ENCODE data around the gene FGGY. TPM values are rescaled to one million over a fixed set of nuclear protein-coding genes. Genes with fewer than 3 reads are reported as not detected.

FGGY gene
- total and polyA plus RNA-seq, 4 donors: 5.3 to 25.1 (median 11.9) TPM

- intact Hi-C loops (cut with DNase I): no loop called here
- H3K4me3 ChIP-seq (ENCODE audit: low read length in 2 of 2): no peak overlapping the region
- H3K36me3 ChIP-seq (ENCODE audit: control insufficient read depth in 1 of 2, insufficient read depth in 2 of 2, low read length in 1 of 2): peaks cover 0 to 2% of the 10 kb centered on the region in 2 donors
- no peak overlapping the region for H3K27ac ChIP-seq (ENCODE audit: low read depth in 1 of 2, low read length in 2 of 2)
- no peaks in the 10 kb centered on the region for H3K4me1 ChIP-seq (ENCODE audit: control insufficient read depth in 1 of 2, insufficient read depth in 2 of 2, low read length in 2 of 2)
- DNase-seq (no peak), ATAC-seq (ENCODE audit: low FRiP score) (no peak)
- H3K27me3 ChIP-seq (ENCODE audit: control insufficient read depth in 1 of 2, insufficient read depth in 2 of 2, low read length in 1 of 2): no peaks in the 10 kb centered on the region
- H3K9me3 ChIP-seq (ENCODE audit: control insufficient read depth, low read length): peaks cover 2% of the 10 kb centered on the region
These were observed 10.7 kb downstream of the FGGY start for GRCh38 chr1:59307591-59307990.

- intact Hi-C loops (cut with DNase I): no loop called here
These were observed 11.9 kb downstream of the FGGY start for GRCh38 chr1:59308839-59309238.

GRCh38 chr1:59309392-59309791 lies 12.5 kb downstream of the FGGY start:
- DNase-seq (no peak), ATAC-seq (ENCODE audit: low FRiP score) (no peak)
- peaks cover 0 to 2% of the 10 kb centered on the region in 2 donors for H3K36me3 ChIP-seq (ENCODE audit: control insufficient read depth in 1 of 2, insufficient read depth in 2 of 2, low read length in 1 of 2)
- H3K27me3 ChIP-seq (ENCODE audit: control insufficient read depth in 1 of 2, insufficient read depth in 2 of 2, low read length in 1 of 2): no peaks in the 10 kb centered on the region
- WGBS, 2 donors: 94% methylated on average over 5 of the region's 5 CpGs
- H3K4me3 ChIP-seq (ENCODE audit: low read length in 2 of 2): no peak overlapping the region
- H3K27ac ChIP-seq (ENCODE audit: low read depth in 1 of 2, low read length in 2 of 2): no peak overlapping the region
- H3K9me3 ChIP-seq (ENCODE audit: control insufficient read depth, low read length): peaks cover 2% of the 10 kb centered on the region
- no peaks in the 10 kb centered on the region for H3K4me1 ChIP-seq (ENCODE audit: control insufficient read depth in 1 of 2, insufficient read depth in 2 of 2, low read length in 2 of 2)
- intact Hi-C loops (cut with DNase I): no loop called here

More at GRCh38 chr1:59308839-59309238, 11.9 kb downstream of the FGGY start:
- H3K27ac ChIP-seq (ENCODE audit: low read depth in 1 of 2, low read length in 2 of 2): no peak overlapping the region
- H3K27me3 ChIP-seq (ENCODE audit: control insufficient read depth in 1 of 2, insufficient read depth in 2 of 2, low read length in 1 of 2): no peaks in the 10 kb centered on the region
- ATAC-seq (ENCODE audit: low FRiP score) (no peak), DNase-seq (no peak)
- H3K9me3 ChIP-seq (ENCODE audit: control insufficient read depth, low read length): peaks cover 2% of the 10 kb centered on the region
- no peak overlapping the region for H3K4me3 ChIP-seq (ENCODE audit: low read length in 2 of 2)
- H3K4me1 ChIP-seq (ENCODE audit: control insufficient read depth in 1 of 2, insufficient read depth in 2 of 2, low read length in 2 of 2): no peaks in the 10 kb centered on the region
- H3K36me3 ChIP-seq (ENCODE audit: control insufficient read depth in 1 of 2, insufficient read depth in 2 of 2, low read length in 1 of 2): peaks cover 0 to 2% of the 10 kb centered on the region in 2 donors

- intact Hi-C loops (cut with DNase I): no loop called here
- ATAC-seq (ENCODE audit: low FRiP score): no peak
- 64 to 67% methylated on average over 5 of the region's 5 CpGs for WGBS, 2 donors
These were observed 13.1 kb downstream of the FGGY start for GRCh38 chr1:59309795-59310548.

GRCh38 chr1:59310549-59311250 lies 13.8 kb downstream of the FGGY start:
- Histone ChIP-seq H3K36me3 (ENCODE audit: control insufficient read depth in 1 of 2, insufficient read depth in 2 of 2, low read length in 1 of 2) (peaks cover 0 to 2% of the 10 kb centered on the region in 2 donors), H3K4me3 (ENCODE audit: low read length in 2 of 2) (no peak overlapping the region), H3K27ac (ENCODE audit: low read depth in 1 of 2, low read length in 2 of 2) (no peak overlapping the region), H3K27me3 (ENCODE audit: control insufficient read depth in 1 of 2, insufficient read depth in 2 of 2, low read length in 1 of 2) (no peaks in the 10 kb centered on the region), H3K9me3 (ENCODE audit: control insufficient read depth, low read length) (peaks cover 1% of the 10 kb centered on the region), H3K4me1 (ENCODE audit: control insufficient read depth in 1 of 2, insufficient read depth in 2 of 2, low read length in 2 of 2) (no peaks in the 10 kb centered on the region)
- WGBS, 2 donors: 78 to 84% methylated on average over 5 of the region's 5 CpGs
- no peak for DNase-seq
- no peak for ATAC-seq (ENCODE audit: low FRiP score)
- intact Hi-C loops (cut with DNase I): no loop called here

More at GRCh38 chr1:59309795-59310548, 13.1 kb downstream of the FGGY start:
- no peak overlapping the region for H3K4me3 ChIP-seq (ENCODE audit: low read length in 2 of 2)
- no peaks in the 10 kb centered on the region for H3K27me3 ChIP-seq (ENCODE audit: control insufficient read depth in 1 of 2, insufficient read depth in 2 of 2, low read length in 1 of 2)
- DNase-seq: no peak
- no peak overlapping the region for H3K27ac ChIP-seq (ENCODE audit: low read depth in 1 of 2, low read length in 2 of 2)
- no peaks in the 10 kb centered on the region for H3K4me1 ChIP-seq (ENCODE audit: control insufficient read depth in 1 of 2, insufficient read depth in 2 of 2, low read length in 2 of 2)
- peaks cover 0 to 2% of the 10 kb centered on the region in 2 donors for H3K36me3 ChIP-seq (ENCODE audit: control insufficient read depth in 1 of 2, insufficient read depth in 2 of 2, low read length in 1 of 2)
- H3K9me3 ChIP-seq (ENCODE audit: control insufficient read depth, low read length): peaks cover 2% of the 10 kb centered on the region

GRCh38 chr1:59314776-59315528 lies 18.1 kb downstream of the FGGY start:
- H3K4me1 ChIP-seq (ENCODE audit: control insufficient read depth in 1 of 2, insufficient read depth in 2 of 2, low read length in 2 of 2): peaks cover 4% of the 10 kb centered on the region in 2 donors
- ATAC-seq (ENCODE audit: low FRiP score) (no peak), DNase-seq (no peak)
- no peaks in the 10 kb centered on the region for H3K9me3 ChIP-seq (ENCODE audit: control insufficient read depth, low read length)
- intact Hi-C loops (cut with DNase I): no loop called here
- H3K27me3 ChIP-seq (ENCODE audit: control insufficient read depth in 1 of 2, insufficient read depth in 2 of 2, low read length in 1 of 2): no peaks in the 10 kb centered on the region
- no peaks in the 10 kb centered on the region for H3K36me3 ChIP-seq (ENCODE audit: control insufficient read depth in 1 of 2, insufficient read depth in 2 of 2, low read length in 1 of 2)
- no peak overlapping the region for H3K4me3 ChIP-seq (ENCODE audit: low read length in 2 of 2)
- H3K27ac ChIP-seq (ENCODE audit: low read depth in 1 of 2, low read length in 2 of 2): no peak overlapping the region
- 95 to 96% methylated on average over 2 of the region's 2 CpGs for WGBS, 2 donors

- peak overlapping the region in 1 of 2 donors; percentile 40 for H3K27ac ChIP-seq (ENCODE audit: low read depth in 1 of 2, low read length in 2 of 2)
- intact Hi-C loops (cut with DNase I): no loop called here
- 72 to 75% methylated on average over 7 of the region's 7 CpGs for WGBS, 2 donors
- no peaks in the 10 kb centered on the region for H3K27me3 ChIP-seq (ENCODE audit: control insufficient read depth in 1 of 2, insufficient read depth in 2 of 2, low read length in 1 of 2)
- H3K4me3 ChIP-seq (ENCODE audit: low read length in 2 of 2): peak overlapping the region in 1 of 2 donors; percentile 40
- no peaks in the 10 kb centered on the region for H3K36me3 ChIP-seq (ENCODE audit: control insufficient read depth in 1 of 2, insufficient read depth in 2 of 2, low read length in 1 of 2)
- DNase-seq (no peak), ATAC-seq (ENCODE audit: low FRiP score) (no peak)
- no peaks in the 10 kb centered on the region for H3K9me3 ChIP-seq (ENCODE audit: control insufficient read depth, low read length)
- peaks cover 4% of the 10 kb centered on the region in 2 donors for H3K4me1 ChIP-seq (ENCODE audit: control insufficient read depth in 1 of 2, insufficient read depth in 2 of 2, low read length in 2 of 2)
These were observed 18.9 kb downstream of the FGGY start for GRCh38 chr1:59315529-59316463.
